DOHH2 (cell line): Measurements from ENCODE around the gene ZCWPW1.
"Not testable (repeated sequence)": the region's sequence is repeated elsewhere in the genome, so short reads cannot be mapped to it uniquely, and the experiment has no call there.

Source experiments
- H3F3A ChIP-seq: fragments of 200-600 bp; sonication (generic), shearing (Covaris generic); 2 replicates; pipeline ENCODE4 v1.6.0; 2016; ENCODE audit warnings: antibody characterized with exemption, mild to moderate bottlenecking; ENCODE audit not compliant: control insufficient read depth, insufficient read depth
- H3K27ac ChIP-seq: fragments of 200-600 bp; sonication (generic); 2 replicates; pipeline ENCODE4 v1.5.1; 2014; ENCODE audit warnings: low read depth, mild to moderate bottlenecking, low read length, moderate library complexity
- H3K27me3 ChIP-seq: fragments of 200-600 bp; sonication (generic); 2 replicates; pipeline ENCODE4 v1.6.1; 2014; ENCODE audit warnings: mild to moderate bottlenecking, low read length, mixed read lengths; ENCODE audit not compliant: control insufficient read depth
- H3K36me3 ChIP-seq: fragments of 200-600 bp; sonication (generic); 2 replicates; pipeline ENCODE4 v1.6.1; 2014; ENCODE audit warnings: mild to moderate bottlenecking, low read length, moderate library complexity, mixed read lengths; ENCODE audit not compliant: control insufficient read depth
- H3K4me1 ChIP-seq: fragments of 200-600 bp; sonication (generic); 2 replicates; pipeline ENCODE4 v1.6.1; 2014; ENCODE audit warnings: mild to moderate bottlenecking, low read length, mixed read lengths; ENCODE audit not compliant: control insufficient read depth
- H3K4me2 ChIP-seq: fragments of 200-600 bp; sonication (generic); 2 replicates; pipeline ENCODE4 v1.6.0; 2014; ENCODE audit warnings: mild to moderate bottlenecking, low read length, moderate library complexity
- H3K4me3 ChIP-seq: fragments of 200-600 bp; sonication (generic); 2 replicates; pipeline ENCODE4 v1.5.1; 2014; ENCODE audit warnings: mild to moderate bottlenecking, low read length, mixed read lengths
- H3K79me2 ChIP-seq: fragments of 200-600 bp; sonication (generic); 2 replicates; pipeline ENCODE4 v1.6.1; 2014; ENCODE audit warnings: mild to moderate bottlenecking, low read length, mixed read lengths; ENCODE audit not compliant: control insufficient read depth
- H3K9me2 ChIP-seq: fragments of 200-600 bp; sonication (generic); replicated peaks from 2 replicates; pipeline ENCODE4 v1.6.1; 2014; ENCODE audit warnings: mild to moderate bottlenecking, low read length, mixed read lengths; ENCODE audit not compliant: control insufficient read depth
- H3K9me3 ChIP-seq: fragments of 200-600 bp; sonication (generic); 2 replicates; pipeline ENCODE4 v1.6.1; 2014; ENCODE audit warnings: antibody characterized with exemption, low read length, mixed read lengths; ENCODE audit not compliant: control insufficient read depth, insufficient read depth
- H4K20me1 ChIP-seq: fragments of 200-600 bp; sonication (generic); 2 replicates; pipeline ENCODE4 v1.6.0; 2014; ENCODE audit warnings: low read depth, mild to moderate bottlenecking, antibody characterized with exemption, low read length, moderate library complexity; ENCODE audit not compliant: control insufficient read depth, insufficient read depth
- CTCF ChIP-seq: fragments of 200-600 bp; sonication (generic); IDR thresholded peaks from one replicate; pipeline ENCODE4 v1.5.1; 2014; ENCODE audit warnings: antibody characterized with exemption, mild to moderate bottlenecking, low read depth, low read length; ENCODE audit not compliant: poor library complexity, severe bottlenecking
- EZH2phosphoT487 ChIP-seq: fragments of 200-600 bp; sonication (generic); IDR thresholded peaks from 2 replicates; pipeline ENCODE4 v1.6.1; 2017; ENCODE audit warnings: borderline replicate concordance, mild to moderate bottlenecking, antibody characterized with exemption, low read length, moderate library complexity, mixed read lengths

The ZCWPW1 gene

GRCh38 chr7:100452513-100452912 lies 24.0 kb upstream of the ZCWPW1 start:
- peaks cover 14% of the 10 kb centered on the region for H3K4me1 ChIP-seq
- H3K4me3 ChIP-seq: no peak overlapping the region
- no peaks in the 10 kb centered on the region for H4K20me1 ChIP-seq
- no peaks in the 10 kb centered on the region for H3K9me2 ChIP-seq
- H3K27ac ChIP-seq: no peak overlapping the region
- no peak overlapping the region for H3K4me2 ChIP-seq
- TF ChIP-seq CTCF (no peak), EZH2phosphoT487 (no peak)
- no peaks in the 10 kb centered on the region for H3K79me2 ChIP-seq
- H3K27me3 ChIP-seq: no peaks in the 10 kb centered on the region
- H3K36me3 ChIP-seq: no peaks in the 10 kb centered on the region
- no peaks in the 10 kb centered on the region for H3K9me3 ChIP-seq
- peaks cover 7% of the 10 kb centered on the region; the same call in 1 of the 2 replicates for H3F3A ChIP-seq

- TF ChIP-seq EZH2phosphoT487: no peak
- TF ChIP-seq CTCF: no peak
- peaks cover 33% of the 10 kb centered on the region for H3K4me1 ChIP-seq
- H3K4me2 ChIP-seq: no peak overlapping the region
Observed at GRCh38 chr7:100449190-100449795, 20.8 kb upstream of the ZCWPW1 start.

GRCh38 chr7:100447363-100447762 lies 18.9 kb upstream of the ZCWPW1 start:
- H3K9me2 ChIP-seq, H3K27me3 ChIP-seq, H3K4me3 ChIP-seq, H3K9me3 ChIP-seq, H4K20me1 ChIP-seq, H3K79me2 ChIP-seq, H3K27ac ChIP-seq, H3F3A ChIP-seq, H3K36me3 ChIP-seq, H3K4me2 ChIP-seq: not testable (repeated sequence)
- H3K4me1 ChIP-seq: peaks cover 34% of the 10 kb centered on the region

More at GRCh38 chr7:100449190-100449795, 20.8 kb upstream of the ZCWPW1 start:
- Histone ChIP-seq H4K20me1 (no peaks in the 10 kb centered on the region), H3K36me3 (no peaks in the 10 kb centered on the region), H3F3A (peaks cover 4% of the 10 kb centered on the region; the same call in 1 of the 2 replicates), H3K9me3 (no peaks in the 10 kb centered on the region), H3K27ac (no peak overlapping the region), H3K79me2 (no peaks in the 10 kb centered on the region), H3K9me2 (no peaks in the 10 kb centered on the region), H3K4me3 (no peak overlapping the region), H3K27me3 (no peaks in the 10 kb centered on the region)

GRCh38 chr7:100446040-100446439 lies 17.5 kb upstream of the ZCWPW1 start:
- H4K20me1 ChIP-seq: no peaks in the 10 kb centered on the region
- H3K79me2 ChIP-seq: no peaks in the 10 kb centered on the region
- no peaks in the 10 kb centered on the region for H3K9me2 ChIP-seq
- no peak overlapping the region for H3K4me2 ChIP-seq
- H3K27ac ChIP-seq: no peak overlapping the region
- no peaks in the 10 kb centered on the region for H3K27me3 ChIP-seq
- peaks cover 8% of the 10 kb centered on the region for H3F3A ChIP-seq
- no peaks in the 10 kb centered on the region for H3K9me3 ChIP-seq
- H3K36me3 ChIP-seq: no peaks in the 10 kb centered on the region
- H3K4me3 ChIP-seq: no peak overlapping the region
- TF ChIP-seq CTCF: no peak
- TF ChIP-seq EZH2phosphoT487: no peak
- H3K4me1 ChIP-seq: peaks cover 34% of the 10 kb centered on the region
